HG02938 (cell line): Measurements from ENCODE around the gene FBRS.
"Not testable (repeated sequence)": the region's sequence is repeated elsewhere in the genome, so short reads cannot be mapped to it uniquely, and the experiment has no call there.

Experiments
- ATAC-seq: cut with Tn5 transposase; IDR thresholded peaks from one replicate; pipeline ENCODE4 v1.9.1; 2021; ENCODE audit warnings: mild to moderate bottlenecking, moderate library complexity; ENCODE audit not compliant: unreplicated experiment

FBRS gene

DNA sequence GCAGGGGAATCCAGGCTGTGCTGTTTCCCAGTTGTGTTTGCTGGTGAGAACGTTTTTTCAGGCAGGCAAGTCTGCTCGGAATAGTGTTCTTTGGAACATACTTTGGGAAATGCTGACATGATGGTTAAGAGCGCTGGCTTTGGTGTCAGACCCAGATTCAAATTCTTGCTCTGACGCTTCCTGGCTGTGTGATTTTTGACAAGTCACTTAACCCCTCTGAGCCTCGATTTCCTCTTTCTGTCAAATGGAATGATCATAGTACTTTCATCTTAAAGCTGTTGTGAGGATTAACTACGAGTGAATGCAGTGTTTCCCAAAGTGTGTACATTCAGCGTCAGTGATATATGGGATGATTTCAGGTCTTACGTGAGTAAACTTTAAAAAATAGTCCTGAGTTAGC is 4.8 kb downstream of the FBRS start:
- ATAC-seq: no peak

GRCh38 chr16:30663820-30664219 is 5.6 kb downstream of the FBRS start:
- no peak for ATAC-seq

GRCh38 chr16:30664616-30665109 is 6.4 kb downstream of the FBRS start:
- ATAC-seq: no peak

DNA sequence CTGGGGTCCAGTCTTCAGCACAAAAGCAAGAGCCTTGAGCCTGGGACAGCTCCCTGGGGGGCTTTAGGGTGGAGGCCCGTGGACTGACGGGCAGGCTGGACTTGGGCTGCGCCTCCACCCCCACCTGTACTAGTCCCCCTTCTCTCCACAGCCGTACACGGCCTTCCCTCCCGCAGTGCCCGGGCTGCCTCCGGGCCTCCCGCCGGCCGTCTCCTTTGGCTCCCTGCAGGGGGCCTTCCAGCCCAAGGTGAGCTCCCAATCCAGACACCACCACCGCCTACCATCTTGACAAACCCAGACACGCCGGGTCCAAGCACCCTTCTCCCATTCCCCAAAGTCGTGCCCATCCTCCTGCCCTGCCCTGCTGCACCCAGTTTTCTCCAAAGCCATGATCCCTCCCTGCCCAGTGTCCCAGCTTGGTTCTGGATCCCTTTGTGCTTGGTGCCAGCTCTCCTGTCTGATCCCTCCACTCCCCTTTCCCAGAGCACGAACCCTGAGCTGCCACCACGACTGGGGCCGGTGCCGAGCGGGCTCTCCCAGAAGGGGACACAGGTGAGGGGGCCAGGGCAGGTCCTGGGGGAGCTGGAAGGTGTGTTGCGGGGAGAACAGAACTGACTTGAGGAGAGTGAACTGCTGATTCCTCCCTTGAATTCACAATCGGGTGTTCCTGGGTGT is 7.1 kb downstream of the FBRS start:
- no peak for ATAC-seq

GRCh38 chr16:30665830-30666190 is 7.6 kb downstream of the FBRS start:
- ATAC-seq: no peak

DNA sequence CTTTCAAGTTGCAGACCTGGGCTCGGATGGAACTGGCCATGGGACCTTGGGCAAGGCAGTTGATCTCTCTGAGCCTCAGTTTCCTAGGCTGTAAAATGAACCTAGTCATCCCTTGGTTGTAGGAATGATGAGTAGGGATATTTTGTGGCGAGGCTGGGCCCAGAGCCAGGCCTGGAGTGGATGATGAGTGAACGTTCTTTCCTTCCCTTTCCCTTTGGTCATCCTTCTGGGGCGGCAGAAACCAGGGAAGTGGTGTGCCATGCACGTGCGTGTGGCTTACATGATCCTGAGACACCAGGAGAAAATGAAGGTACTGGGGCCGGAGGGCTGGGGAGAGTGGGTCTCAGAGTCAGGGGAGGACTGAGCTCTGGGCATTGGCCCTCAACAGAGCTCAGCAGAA is 8.4 kb downstream of the FBRS start:
- ATAC-seq: no peak

DNA sequence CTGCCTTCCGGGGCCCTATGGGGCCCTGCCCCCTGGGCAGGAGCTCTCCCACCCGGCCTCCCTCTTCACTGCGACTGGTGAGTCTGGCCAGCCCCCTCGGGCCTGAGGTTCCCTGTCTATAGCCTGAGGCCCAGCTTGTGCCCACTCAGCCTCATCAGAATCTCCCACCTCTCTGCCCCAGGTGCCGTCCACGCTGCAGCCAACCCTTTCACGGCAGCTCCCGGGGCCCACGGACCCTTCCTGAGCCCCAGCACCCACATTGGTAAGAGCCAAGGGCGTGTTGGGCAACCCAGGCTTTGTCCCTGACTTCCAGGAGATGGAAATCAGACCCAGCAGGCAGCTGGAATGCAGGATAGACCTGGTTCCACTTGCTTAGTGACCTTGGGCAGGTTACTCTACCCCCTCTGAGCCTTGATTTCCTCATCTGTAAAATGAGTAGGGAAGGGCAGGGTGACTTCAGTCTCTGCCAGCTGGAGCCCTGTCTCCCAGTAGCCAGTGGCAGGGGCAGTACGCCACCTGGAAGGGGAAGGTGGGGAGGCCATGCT is 9.2 kb downstream of the FBRS start:
- ATAC-seq: no peak

- ATAC-seq: no peak
These were observed 10.2 kb downstream of the FBRS start for GRCh38 chr16:30668393-30668792.

DNA sequence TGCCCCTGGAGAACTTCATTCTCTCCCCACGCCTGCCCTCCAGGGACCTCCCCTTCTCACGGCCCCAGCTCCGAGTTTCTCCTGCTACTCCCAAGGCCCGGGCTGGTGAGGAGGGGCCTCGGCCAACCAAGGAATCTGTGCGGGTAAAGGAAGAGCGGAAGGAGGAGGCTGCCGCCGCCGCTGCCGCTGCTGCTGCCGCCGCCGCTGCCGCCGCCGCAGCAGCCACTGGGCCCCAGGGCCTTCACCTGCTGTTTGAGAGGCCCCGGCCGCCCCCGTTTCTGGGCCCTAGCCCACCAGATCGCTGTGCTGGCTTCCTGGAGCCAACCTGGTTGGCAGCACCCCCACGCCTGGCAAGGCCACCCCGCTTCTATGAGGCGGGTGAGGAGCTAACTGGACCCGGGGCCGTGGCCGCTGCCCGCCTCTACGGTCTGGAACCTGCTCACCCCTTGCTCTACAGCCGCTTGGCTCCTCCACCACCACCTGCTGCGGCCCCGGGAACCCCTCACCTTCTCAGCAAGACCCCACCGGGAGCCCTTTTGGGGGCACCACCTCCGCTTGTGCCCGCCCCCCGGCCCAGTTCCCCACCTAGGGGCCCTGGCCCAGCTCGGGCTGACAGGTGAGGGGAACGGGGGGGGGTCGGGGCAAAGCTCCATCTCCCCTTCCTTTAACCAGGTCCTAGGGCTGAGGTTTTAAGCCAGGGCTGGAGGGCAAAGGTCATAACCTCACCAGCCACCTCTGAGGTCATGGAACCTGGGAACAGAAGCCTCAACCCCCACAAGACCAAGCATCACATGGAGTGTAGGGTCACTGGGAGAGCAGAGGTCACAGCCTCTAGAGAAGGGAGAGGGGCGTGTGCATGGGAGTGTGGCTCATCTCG is 11.0 kb downstream of the FBRS start:
- no peak for ATAC-seq

DNA sequence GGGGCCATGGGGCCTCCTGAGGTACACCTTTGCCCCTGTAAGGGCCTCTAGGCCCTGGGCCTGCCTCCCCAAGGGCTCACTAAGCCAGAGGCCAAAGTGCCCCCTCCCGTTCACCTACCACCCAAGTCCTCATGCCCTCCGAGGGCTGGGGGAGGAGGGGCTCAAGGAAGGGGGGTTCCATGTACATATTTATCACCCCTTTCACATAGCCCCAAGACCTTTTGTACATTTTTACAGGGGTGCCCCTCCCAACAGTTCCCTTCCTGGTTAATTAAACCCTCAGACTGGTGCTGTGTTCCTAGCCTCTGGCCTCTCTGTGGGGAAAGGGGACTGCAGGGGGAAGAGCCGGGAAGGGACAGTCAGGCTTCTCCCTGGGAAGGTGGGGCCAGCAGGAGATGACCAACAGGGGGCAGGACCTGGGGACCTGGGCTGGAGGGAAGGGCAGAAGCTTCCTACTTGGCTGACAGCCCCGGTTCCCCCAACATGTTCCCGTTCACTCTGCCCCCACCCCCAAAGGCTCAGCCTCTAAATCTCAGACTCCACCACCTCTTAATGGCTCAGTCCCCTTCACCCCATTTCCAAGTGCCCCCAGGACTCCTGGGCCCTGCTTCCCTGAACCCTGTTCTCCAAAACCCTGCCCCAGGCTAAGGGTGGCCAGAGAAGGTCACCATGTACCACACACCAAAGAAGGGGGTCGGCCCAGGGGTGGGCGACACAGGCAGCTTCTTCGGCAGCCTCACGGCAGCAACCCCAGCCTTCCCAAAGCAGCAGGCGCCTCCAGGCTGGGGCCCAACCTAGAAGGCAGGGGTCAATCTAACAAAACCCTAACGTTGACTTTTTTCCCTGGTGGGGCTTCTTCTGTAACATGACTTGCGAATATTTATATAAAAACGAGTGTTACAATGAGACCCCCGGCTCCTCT is 11.9 kb downstream of the FBRS start:
- ATAC-seq: no peak

DNA sequence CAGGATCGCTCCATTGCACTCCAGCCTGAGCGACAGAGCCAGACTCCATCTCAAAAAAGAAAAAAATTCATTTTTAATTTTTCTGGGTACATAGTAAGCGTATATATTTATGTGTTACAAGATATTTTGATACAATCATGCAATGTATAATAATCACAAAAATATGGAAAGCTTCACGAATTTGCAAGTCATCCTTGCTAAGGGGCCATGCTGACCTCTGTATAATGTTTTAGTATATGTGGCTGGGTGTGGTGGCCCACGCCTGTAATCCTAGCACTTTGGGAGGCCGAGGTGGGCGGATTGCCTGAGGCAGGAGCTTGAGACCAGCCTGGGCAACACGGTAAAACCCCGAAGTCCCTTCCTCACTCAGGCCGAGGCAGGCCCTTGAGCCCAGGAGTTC is 16.9 kb downstream of the FBRS start:
- no peak for ATAC-seq

DNA sequence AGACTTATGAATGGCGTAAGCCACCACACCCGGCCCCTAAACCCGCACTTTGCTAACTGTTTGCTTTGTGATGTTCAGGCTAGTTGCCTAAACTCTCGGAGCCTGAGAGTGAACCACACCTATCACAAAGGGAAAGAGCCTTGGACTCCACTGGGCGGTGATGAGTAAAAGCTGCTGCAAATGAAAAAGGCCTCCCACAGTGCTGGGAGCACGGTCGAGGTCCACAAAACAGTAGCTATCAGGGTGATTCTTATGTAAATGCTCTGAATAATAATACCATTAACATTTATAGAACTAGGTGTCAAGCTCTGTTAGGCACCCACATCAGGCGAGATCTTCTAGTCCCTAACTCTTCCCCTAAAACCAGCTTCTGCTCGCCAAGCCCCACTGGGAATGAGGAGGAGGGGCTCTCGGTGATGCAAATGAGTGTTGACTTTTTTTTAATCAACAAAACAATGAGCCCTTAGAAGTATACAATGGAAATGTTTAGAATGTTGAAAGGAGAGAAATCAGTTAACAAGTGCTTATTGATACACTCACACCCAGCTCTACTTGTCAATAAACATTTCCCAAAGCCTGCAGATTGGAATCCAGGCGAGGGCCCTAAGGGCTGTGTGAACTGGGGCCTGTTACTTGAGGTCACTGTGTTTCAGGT is 19.8 kb downstream of the FBRS start:
- no peak for ATAC-seq

- no peak for ATAC-seq
These were observed 20.3 kb downstream of the FBRS start for GRCh38 chr16:30678586-30678970.

- ATAC-seq: no peak
These were observed 22.1 kb downstream of the FBRS start for GRCh38 chr16:30680326-30680725.

- ATAC-seq: no peak
These were observed 30.5 kb downstream of the FBRS start for GRCh38 chr16:30688701-30689100.

DNA sequence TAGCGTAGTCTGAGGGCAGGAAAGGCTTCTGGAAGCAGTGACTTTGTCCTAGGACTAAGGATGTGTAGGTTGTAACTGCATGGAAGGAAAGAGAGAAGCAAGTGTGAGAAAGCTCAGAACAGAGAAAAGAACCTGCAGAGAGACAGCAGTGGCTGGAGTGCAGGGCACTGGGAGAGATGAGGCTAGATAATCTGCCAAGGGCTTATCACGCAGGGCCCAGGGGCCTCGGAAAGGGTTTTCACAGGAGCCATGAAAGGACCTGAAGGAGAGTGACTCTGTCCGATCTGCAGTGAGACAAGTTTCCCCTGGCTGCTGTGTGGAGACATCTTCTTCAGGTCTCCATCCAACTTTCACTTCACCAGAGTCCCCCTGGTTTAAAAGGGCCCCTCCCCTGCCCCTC is 33.7 kb downstream of the FBRS start:
- ATAC-seq: no peak

- no peak for ATAC-seq
These were observed 34.3 kb downstream of the FBRS start for GRCh38 chr16:30692396-30693064.

- ATAC-seq: no peak
These were observed 36.9 kb downstream of the FBRS start for GRCh38 chr16:30694926-30695693.

- not testable (repeated sequence) for ATAC-seq
These were observed 38.4 kb downstream of the FBRS start for GRCh38 chr16:30696646-30697045.
